ENCODE data around the gene ZNHIT2.

DNA sequence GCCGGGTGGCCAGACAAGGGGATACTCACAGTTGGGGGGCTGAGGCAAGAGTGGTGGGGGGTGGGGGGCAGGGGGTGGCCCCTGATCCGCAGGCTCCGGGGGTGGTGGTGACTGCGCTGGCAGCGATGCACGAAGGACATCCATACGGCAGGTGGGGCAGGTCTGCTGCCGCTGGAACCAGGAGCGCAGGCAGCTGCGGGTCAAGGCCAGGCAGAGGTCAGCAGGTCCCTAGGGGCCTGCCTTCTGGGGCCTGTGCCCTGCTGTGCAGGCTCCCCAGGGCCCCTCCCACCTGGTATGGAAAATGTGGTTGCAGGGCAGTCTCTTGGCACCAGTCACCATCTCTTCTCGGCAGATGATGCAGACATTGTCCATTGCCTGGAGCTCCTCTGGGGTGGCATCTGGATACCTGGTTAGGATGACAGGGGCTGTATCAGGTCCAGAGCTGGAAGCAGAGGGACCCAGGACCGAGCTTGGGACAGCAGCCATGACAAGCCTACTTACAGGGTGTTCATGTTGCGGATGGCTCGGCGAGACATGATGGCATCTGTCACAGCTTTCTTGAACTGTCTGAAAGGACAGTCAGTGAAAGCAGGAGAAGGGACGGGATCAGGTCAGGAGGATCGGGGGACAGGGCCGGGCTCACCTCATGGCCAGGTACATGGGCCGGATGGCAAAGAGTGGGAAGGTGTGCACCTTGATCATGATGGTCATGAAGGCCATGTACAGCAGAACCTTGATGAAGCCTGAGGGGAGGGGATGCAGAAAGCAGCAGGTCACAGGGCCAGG lies 13.3 kb upstream of the ZNHIT2 start:
- TF ChIP-seq SUZ12 (IDR thresholded peaks at IDR 0.05): no peak
- no peak for TF ChIP-seq BHLHE40 (IDR thresholded peaks at IDR 0.05; ENCODE audit: borderline replicate concordance)
- no peak for TF ChIP-seq FOXA1 (IDR thresholded peaks at IDR 0.05)
- TF ChIP-seq SP1 (IDR thresholded peaks at IDR 0.05): no peak

Measured in HEK293T (cell line).